Measurements from ENCODE around the gene SCN8A.
"Not testable (repeated sequence)": the region's sequence is repeated elsewhere in the genome, so short reads cannot be mapped to it uniquely, and the experiment has no call there.

Gene SCN8A
- 0.96 to 2.9 (median 1.4) reads per million in 3 donors for total RNA-seq

DNA sequence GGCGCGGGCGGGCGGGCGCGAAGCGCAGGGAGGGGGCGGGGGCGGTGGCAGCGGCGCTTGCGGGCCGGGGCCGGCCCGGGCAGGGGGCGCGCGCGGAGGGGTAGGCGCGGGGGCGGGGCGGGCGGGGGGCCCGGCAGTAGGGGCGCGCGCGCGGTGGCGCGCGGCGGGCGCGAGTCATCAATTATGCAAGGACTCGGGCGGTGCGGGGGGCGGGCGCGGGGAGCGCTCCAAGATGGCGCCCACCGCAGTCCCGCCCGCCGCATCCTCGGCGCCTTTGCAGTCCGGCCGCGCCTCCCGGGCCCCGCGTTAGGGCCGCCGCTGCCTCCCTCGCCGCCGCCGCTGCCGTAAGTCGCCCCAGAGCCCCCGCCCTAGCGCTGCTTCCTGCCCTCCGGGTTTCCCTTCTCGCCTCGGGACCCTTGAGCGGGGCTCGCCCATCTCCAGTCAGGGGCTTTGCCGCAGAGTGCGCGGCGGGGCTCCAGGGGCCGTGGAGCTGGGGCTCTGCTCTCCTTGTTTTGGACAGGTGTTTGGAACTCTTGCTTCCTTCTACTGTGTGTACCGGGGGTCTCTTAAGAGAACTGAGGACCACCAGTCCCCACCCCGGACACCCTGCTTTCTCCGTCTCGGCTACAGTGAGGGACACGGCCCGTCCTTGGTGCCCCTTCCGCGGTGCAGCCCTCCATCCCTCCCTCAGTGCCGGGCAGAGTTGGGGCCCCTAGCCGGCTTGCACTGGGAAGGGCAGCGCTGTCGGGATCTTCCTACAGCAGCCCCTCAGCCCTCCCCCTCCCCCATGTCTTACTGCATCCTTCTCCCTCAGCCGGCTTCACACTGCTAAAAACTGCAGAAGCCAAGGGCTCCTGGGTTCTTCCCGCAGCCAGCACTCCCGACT is at the start of gene SCN8A:
Gene SCN8A (plus strand): TSS at position 218 of the 886 bp plus-strand sequence. CDS start 71,585 bp downstream, outside the sequence.
- peak in 2 of 3 donors; percentile 15 to 23 for DNase-seq
- H3K36me3 ChIP-seq (ENCODE audit: control insufficient read depth, insufficient read depth, low read length): no peaks in the 10 kb centered on the region
- peaks cover 13% of the 10 kb centered on the region for H3K4me1 ChIP-seq (ENCODE audit: control insufficient read depth, insufficient read depth, low read length, poor library complexity, severe bottlenecking)
- H3K27ac ChIP-seq (ENCODE audit: insufficient read depth, low read length, poor library complexity, severe bottlenecking): no peak within 1 kb of the TSS
- H3K4me3 ChIP-seq (ENCODE audit: insufficient read depth, low read depth, low read length, poor library complexity, severe bottlenecking): peak within 1 kb of the TSS; percentile 53
- no peaks in the 10 kb centered on the region for H3K9me3 ChIP-seq (ENCODE audit: control insufficient read depth, low read length)
- H3K27me3 ChIP-seq (replicated peaks; ENCODE audit: control insufficient read depth, insufficient read depth, low read length, poor library complexity, severe bottlenecking): peaks cover 13% of the 10 kb centered on the region

DNA sequence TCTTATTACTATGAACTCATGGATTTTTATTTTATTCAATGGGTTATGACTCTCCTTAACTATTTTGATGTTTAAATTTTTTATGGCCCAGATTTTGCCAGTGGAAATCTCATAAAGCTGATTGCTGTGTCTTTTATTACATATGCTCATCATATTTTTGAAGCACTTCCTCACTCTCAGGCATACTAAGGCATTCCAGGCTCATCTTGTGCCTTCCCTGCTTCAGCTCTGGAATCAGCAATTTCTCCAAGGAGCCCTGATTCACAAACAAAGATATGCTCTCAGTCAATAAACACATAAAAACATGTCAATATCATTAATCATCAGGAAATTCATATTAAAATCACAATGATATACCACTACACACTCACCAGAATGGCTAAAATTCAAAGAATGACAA is 44.9 kb upstream of the SCN8A start:
- H3K9me3 ChIP-seq (ENCODE audit: control insufficient read depth, low read length): no peaks in the 10 kb centered on the region
- H3K36me3 ChIP-seq (ENCODE audit: control insufficient read depth, insufficient read depth, low read length): no peaks in the 10 kb centered on the region
- DNase-seq: no peak
- no peak overlapping the region for H3K4me3 ChIP-seq (ENCODE audit: insufficient read depth, low read depth, low read length, poor library complexity, severe bottlenecking)
- no peaks in the 10 kb centered on the region for H3K27me3 ChIP-seq (replicated peaks; ENCODE audit: control insufficient read depth, insufficient read depth, low read length, poor library complexity, severe bottlenecking)
- no peaks in the 10 kb centered on the region for H3K4me1 ChIP-seq (ENCODE audit: control insufficient read depth, insufficient read depth, low read length, poor library complexity, severe bottlenecking)
- H3K27ac ChIP-seq (ENCODE audit: insufficient read depth, low read length, poor library complexity, severe bottlenecking): no peak overlapping the region

DNA sequence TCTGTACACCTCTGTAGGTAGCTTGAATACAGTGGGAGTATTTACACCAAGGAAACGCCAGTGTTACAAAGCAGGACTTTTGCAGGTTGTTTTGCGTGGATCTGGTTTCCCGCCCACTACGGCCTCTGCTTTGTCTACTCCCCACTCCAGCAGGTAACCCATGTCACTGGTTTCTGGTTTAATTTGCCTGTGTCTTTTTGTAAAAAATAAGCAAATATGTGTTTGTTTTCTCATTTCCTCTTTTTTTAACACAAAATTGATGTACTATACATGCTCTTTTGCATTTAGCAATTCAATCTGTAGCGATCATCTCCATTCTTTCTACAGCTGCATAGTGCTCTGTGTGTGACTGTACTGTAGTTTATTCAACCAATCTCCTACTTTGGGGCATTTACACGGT is 43.4 kb upstream of the SCN8A start:
- Histone ChIP-seq H3K27ac (ENCODE audit: insufficient read depth, low read length, poor library complexity, severe bottlenecking) (no peak overlapping the region), H3K9me3 (ENCODE audit: control insufficient read depth, low read length) (no peaks in the 10 kb centered on the region), H3K4me1 (ENCODE audit: control insufficient read depth, insufficient read depth, low read length, poor library complexity, severe bottlenecking) (no peaks in the 10 kb centered on the region), H3K27me3 (replicated peaks; ENCODE audit: control insufficient read depth, insufficient read depth, low read length, poor library complexity, severe bottlenecking) (no peaks in the 10 kb centered on the region), H3K4me3 (ENCODE audit: insufficient read depth, low read depth, low read length, poor library complexity, severe bottlenecking) (no peak overlapping the region), H3K36me3 (ENCODE audit: control insufficient read depth, insufficient read depth, low read length) (no peaks in the 10 kb centered on the region)
- no peak for DNase-seq

DNA sequence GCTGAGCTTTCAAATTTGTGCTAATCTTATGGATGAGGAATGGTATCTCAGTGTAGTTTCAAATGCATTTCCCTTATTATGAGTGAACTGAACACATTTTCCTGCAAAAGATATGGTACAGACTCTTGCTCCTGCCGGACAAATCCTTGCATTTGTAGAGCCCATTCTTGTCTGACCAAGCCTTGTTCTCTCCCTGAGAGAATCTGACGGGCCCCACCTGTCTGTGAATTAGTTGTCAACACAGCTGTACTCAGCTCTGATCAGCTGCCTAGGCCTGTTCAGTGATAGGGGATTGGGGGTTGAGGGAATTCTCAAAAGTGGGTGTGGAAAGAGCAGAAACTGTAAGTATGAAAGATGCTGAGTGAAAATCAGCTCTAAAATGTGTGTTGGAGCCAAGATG is 42.8 kb upstream of the SCN8A start:
- DNase-seq: no peak
- Histone ChIP-seq H3K27ac (ENCODE audit: insufficient read depth, low read length, poor library complexity, severe bottlenecking) (no peak overlapping the region), H3K4me1 (ENCODE audit: control insufficient read depth, insufficient read depth, low read length, poor library complexity, severe bottlenecking) (no peaks in the 10 kb centered on the region), H3K4me3 (ENCODE audit: insufficient read depth, low read depth, low read length, poor library complexity, severe bottlenecking) (no peak overlapping the region), H3K36me3 (ENCODE audit: control insufficient read depth, insufficient read depth, low read length) (no peaks in the 10 kb centered on the region), H3K9me3 (ENCODE audit: control insufficient read depth, low read length) (no peaks in the 10 kb centered on the region), H3K27me3 (replicated peaks; ENCODE audit: control insufficient read depth, insufficient read depth, low read length, poor library complexity, severe bottlenecking) (peaks cover 3% of the 10 kb centered on the region)

DNA sequence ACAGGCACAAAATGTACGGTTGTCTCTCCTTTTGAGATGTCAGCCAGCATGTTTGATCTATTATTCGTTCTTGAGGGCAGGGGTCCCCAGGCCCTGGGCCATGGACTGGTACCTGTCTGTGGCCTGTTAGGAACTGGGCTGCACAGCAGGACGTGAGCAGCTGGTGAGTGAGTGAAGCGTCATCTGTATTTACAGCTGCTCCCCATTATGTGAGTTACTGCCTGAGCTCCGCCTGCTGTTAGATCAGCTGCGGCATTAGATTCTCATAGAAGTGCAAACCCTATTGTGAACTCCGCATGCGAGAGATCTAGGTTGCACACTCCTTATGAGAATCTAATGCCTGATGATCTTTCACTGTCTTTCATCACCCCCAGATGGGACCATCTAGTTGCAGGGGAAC is 41.4 kb upstream of the SCN8A start:
- no peak overlapping the region for H3K27ac ChIP-seq (ENCODE audit: insufficient read depth, low read length, poor library complexity, severe bottlenecking)

DNA sequence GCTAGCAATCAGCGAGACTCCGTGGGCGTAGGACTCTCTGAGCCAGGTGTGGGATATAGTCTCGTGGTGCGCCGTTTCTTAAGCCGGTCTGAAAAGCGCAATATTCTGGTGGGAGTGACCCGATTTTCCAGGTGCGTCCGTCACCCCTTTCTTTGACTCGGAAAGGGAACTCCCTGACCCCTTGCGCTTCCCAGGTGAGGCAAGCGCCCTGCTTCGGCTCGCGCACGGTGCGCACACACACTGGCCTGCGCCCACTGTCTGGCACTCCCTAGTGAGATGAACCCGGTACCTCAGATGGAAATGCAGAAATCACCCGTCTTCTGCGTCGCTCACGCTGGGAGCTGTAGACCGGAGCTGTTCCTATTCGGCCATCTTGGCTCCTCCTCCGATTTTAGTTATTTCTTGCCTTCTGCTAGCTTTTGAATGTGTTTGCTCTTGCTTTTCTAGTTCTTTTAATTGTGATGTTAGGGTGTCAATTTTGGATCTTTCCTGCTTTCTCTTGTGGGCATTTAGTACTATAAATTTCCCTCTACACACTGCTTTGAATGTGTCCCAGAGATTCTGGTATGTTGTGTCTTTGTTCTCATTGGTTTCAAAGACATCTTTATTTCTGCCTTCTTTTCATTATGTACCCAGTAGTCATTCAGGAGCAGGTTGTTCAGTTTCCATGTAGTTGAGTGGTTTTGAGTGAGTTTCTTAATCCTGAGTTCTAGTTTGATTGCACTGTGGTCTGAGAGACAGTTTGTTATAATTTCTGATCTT is 22.6 kb upstream of the SCN8A start:
- H3K9me3 ChIP-seq (ENCODE audit: control insufficient read depth, low read length); H3K4me3 ChIP-seq (ENCODE audit: insufficient read depth, low read depth, low read length, poor library complexity, severe bottlenecking); DNase-seq; H3K36me3 ChIP-seq (ENCODE audit: control insufficient read depth, insufficient read depth, low read length); H3K27me3 ChIP-seq (replicated peaks; ENCODE audit: control insufficient read depth, insufficient read depth, low read length, poor library complexity, severe bottlenecking); H3K4me1 ChIP-seq (ENCODE audit: control insufficient read depth, insufficient read depth, low read length, poor library complexity, severe bottlenecking); H3K27ac ChIP-seq (ENCODE audit: insufficient read depth, low read length, poor library complexity, severe bottlenecking): not testable (repeated sequence)

More for the DNA sequence above, 41.4 kb upstream of the SCN8A start:
- Histone ChIP-seq H3K4me3 (ENCODE audit: insufficient read depth, low read depth, low read length, poor library complexity, severe bottlenecking) (no peak overlapping the region), H3K9me3 (ENCODE audit: control insufficient read depth, low read length) (no peaks in the 10 kb centered on the region), H3K27me3 (replicated peaks; ENCODE audit: control insufficient read depth, insufficient read depth, low read length, poor library complexity, severe bottlenecking) (peaks cover 3% of the 10 kb centered on the region), H3K36me3 (ENCODE audit: control insufficient read depth, insufficient read depth, low read length) (no peaks in the 10 kb centered on the region), H3K4me1 (ENCODE audit: control insufficient read depth, insufficient read depth, low read length, poor library complexity, severe bottlenecking) (no peaks in the 10 kb centered on the region)
- no peak for DNase-seq

DNA sequence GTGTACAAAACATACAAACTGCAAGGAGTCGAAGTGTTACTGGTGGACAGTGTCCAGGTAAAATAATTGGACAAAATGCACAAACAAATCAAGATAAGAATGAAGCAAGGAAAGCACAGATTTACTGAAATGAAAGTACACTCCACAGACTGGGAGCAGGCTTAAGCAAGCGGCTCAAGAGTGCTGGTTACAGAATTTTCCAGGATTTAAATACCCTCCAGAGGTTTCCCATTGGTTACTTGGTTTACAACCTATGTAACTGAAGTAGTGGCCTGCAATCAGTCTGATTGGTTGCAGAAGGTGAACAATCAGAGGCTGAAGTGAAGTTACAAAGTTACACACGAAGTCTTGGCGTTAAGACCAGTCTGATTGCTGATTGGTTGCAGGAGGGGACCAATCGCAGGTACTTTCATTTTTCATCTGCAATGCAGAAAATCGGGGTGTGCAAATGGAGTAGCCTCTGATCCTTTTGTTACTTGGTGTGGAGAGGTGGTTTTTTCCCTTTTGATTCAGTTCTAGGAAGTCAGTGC is 11.6 kb upstream of the SCN8A start:
- H3K27ac ChIP-seq (ENCODE audit: insufficient read depth, low read length, poor library complexity, severe bottlenecking): no peak overlapping the region
- DNase-seq: no peak
- H3K4me1 ChIP-seq (ENCODE audit: control insufficient read depth, insufficient read depth, low read length, poor library complexity, severe bottlenecking): no peaks in the 10 kb centered on the region
- H3K9me3 ChIP-seq (ENCODE audit: control insufficient read depth, low read length): no peaks in the 10 kb centered on the region
- H3K4me3 ChIP-seq (ENCODE audit: insufficient read depth, low read depth, low read length, poor library complexity, severe bottlenecking): no peak overlapping the region
- no peaks in the 10 kb centered on the region for H3K36me3 ChIP-seq (ENCODE audit: control insufficient read depth, insufficient read depth, low read length)
- no peaks in the 10 kb centered on the region for H3K27me3 ChIP-seq (replicated peaks; ENCODE audit: control insufficient read depth, insufficient read depth, low read length, poor library complexity, severe bottlenecking)

DNA sequence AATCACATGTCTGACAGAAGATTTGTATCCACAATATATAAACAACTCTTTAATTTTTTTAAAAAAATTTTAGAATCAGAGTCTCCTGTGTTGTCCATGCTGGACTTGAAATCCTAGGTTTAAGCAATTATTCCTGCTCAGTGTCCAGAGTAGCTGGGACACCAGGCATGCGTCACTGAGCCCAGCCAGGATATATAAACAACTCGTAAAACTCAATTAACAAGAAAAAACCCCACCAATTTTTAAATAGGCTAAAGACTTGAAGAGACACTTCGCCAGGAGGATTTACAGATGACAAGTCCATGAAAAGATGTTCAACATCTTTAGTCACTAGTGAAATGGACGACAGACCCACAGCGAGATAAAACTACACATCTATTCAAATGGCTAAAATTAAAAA is 2.0 kb upstream of the SCN8A start:
- Histone ChIP-seq H3K9me3 (ENCODE audit: control insufficient read depth, low read length) (no peaks in the 10 kb centered on the region), H3K36me3 (ENCODE audit: control insufficient read depth, insufficient read depth, low read length) (no peaks in the 10 kb centered on the region), H3K4me1 (ENCODE audit: control insufficient read depth, insufficient read depth, low read length, poor library complexity, severe bottlenecking) (peaks cover 13% of the 10 kb centered on the region), H3K4me3 (ENCODE audit: insufficient read depth, low read depth, low read length, poor library complexity, severe bottlenecking) (no peak overlapping the region), H3K27me3 (replicated peaks; ENCODE audit: control insufficient read depth, insufficient read depth, low read length, poor library complexity, severe bottlenecking) (peaks cover 13% of the 10 kb centered on the region), H3K27ac (ENCODE audit: insufficient read depth, low read length, poor library complexity, severe bottlenecking) (no peak overlapping the region)
- no peak for DNase-seq

DNA sequence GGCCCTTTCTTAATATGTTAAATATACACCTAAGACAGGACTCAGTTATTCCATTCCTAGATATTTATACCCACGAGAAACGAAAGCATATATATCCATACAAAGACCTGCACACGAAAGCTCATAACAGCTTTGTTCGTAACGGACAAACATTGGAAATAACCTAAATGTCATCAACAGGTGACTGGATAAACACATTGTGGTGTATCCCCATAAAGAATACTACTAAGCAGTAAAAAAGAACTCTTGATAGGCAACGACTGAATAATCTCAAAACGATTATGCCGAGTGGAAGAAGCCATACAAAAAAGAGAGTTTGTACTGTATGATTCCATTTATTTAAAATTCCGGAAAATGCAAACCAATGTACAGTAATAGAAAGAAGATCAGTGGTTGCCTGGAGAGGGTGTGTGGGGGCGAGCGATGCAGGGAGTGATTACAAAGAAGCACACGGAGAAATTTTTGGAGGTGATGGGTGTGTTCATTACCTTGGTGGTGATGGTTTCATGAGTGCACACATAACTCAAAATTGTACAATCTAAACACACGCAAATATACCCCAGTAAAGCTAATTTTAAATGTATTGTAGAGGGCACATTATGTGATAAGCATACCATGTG is 1.4 kb upstream of the SCN8A start:
- H3K36me3 ChIP-seq (ENCODE audit: control insufficient read depth, insufficient read depth, low read length): no peaks in the 10 kb centered on the region
- no peaks in the 10 kb centered on the region for H3K9me3 ChIP-seq (ENCODE audit: control insufficient read depth, low read length)
- peaks cover 13% of the 10 kb centered on the region for H3K27me3 ChIP-seq (replicated peaks; ENCODE audit: control insufficient read depth, insufficient read depth, low read length, poor library complexity, severe bottlenecking)
- H3K27ac ChIP-seq (ENCODE audit: insufficient read depth, low read length, poor library complexity, severe bottlenecking): no peak overlapping the region
- H3K4me3 ChIP-seq (ENCODE audit: insufficient read depth, low read depth, low read length, poor library complexity, severe bottlenecking): no peak overlapping the region
- peaks cover 13% of the 10 kb centered on the region for H3K4me1 ChIP-seq (ENCODE audit: control insufficient read depth, insufficient read depth, low read length, poor library complexity, severe bottlenecking)
- DNase-seq: no peak
